CD8-positive, alpha-beta memory T cell (primary cell): Measurements from ENCODE around the gene TLCD5. TPM values are rescaled to one million over a fixed set of nuclear protein-coding genes. Genes with fewer than 3 reads are reported as not detected.

ENCODE experiments used
- CTCF ChIA-PET: fragments of 350-600 bp; sonication (Branson Sonifier 250); formaldehyde crosslinking; loops from one replicate; lab custom pipeline; 2021; ENCODE audit warnings: antibody characterized with exemption; lab: Charles Lee
- POLR2A ChIA-PET: fragments of 350-600 bp; sonication (Branson Sonifier 250); formaldehyde crosslinking; loops from one replicate; lab custom pipeline; 2021; ENCODE audit warnings: antibody characterized with exemption; lab: Charles Lee
- DNase-seq, 5 donors: peaks; one replicate each; pipeline versions ENCODE4 v3.0.0 to v3.0.0-alpha.2; 2020 to 2022; ENCODE audit warnings: mixed read lengths in 1 of 5
- H3K27ac ChIP-seq: one replicate; pipeline ENCODE4 v1.7.0; 2013; ENCODE audit warnings: low read depth, mild to moderate bottlenecking, low read length, moderate library complexity
- H3K27me3 ChIP-seq: 2 replicates; pipeline ENCODE4 v1.7.0; 2013; ENCODE audit warnings: low read length, mild to moderate bottlenecking; ENCODE audit not compliant: insufficient read depth, poor library complexity, severe bottlenecking
- H3K36me3 ChIP-seq: 2 replicates; pipeline ENCODE4 v1.7.0; 2013; ENCODE audit warnings: mild to moderate bottlenecking, low read length, moderate library complexity; ENCODE audit not compliant: insufficient read depth
- H3K4me1 ChIP-seq: 2 replicates; pipeline ENCODE4 v1.7.0; 2013; ENCODE audit warnings: mild to moderate bottlenecking, low read length, moderate library complexity; ENCODE audit not compliant: insufficient read depth
- H3K4me3 ChIP-seq: 2 replicates; pipeline ENCODE4 v1.7.0; 2013; ENCODE audit warnings: mild to moderate bottlenecking, low read length
- H3K9me3 ChIP-seq: 2 replicates; pipeline ENCODE4 v1.7.0; 2013; ENCODE audit warnings: mild to moderate bottlenecking, low read length
- H3K27ac Mint-ChIP-seq, 8 donors: one replicate each; pipeline ENCODE4 v1.8.0; 2020 to 2021; ENCODE audit warnings: mixed read lengths in 8 of 8, mild to moderate bottlenecking in 6 of 8, inconsistent platforms in 3 of 8, moderate library complexity in 3 of 8
- H3K27me3 Mint-ChIP-seq, 2 donors: one replicate each; pipeline ENCODE4 v1.8.0; 2020 to 2021; ENCODE audit warnings: mixed read lengths in 2 of 2, mild to moderate bottlenecking in 1 of 2, moderate library complexity in 1 of 2
- H3K36me3 Mint-ChIP-seq, 3 donors: one replicate each; pipeline ENCODE4 v1.8.0; 2020 to 2021; ENCODE audit warnings: mixed read lengths in 3 of 3, inconsistent platforms in 1 of 3, mild to moderate bottlenecking in 1 of 3
- H3K4me1 Mint-ChIP-seq, 3 donors: one replicate each; pipeline ENCODE4 v1.8.0; 2020 to 2021; ENCODE audit warnings: mixed read lengths in 3 of 3, inconsistent platforms in 1 of 3, mild to moderate bottlenecking in 1 of 3
- H3K4me3 Mint-ChIP-seq, 7 donors: one replicate each; pipeline ENCODE4 v1.8.0; 2020 to 2021; ENCODE audit warnings: mixed read lengths in 7 of 7, mild to moderate bottlenecking in 6 of 7, moderate library complexity in 4 of 7, inconsistent platforms in 2 of 7
- H3K9me3 Mint-ChIP-seq, 5 donors: one replicate each; pipeline ENCODE4 v1.8.0; 2020 to 2022; ENCODE audit warnings: mixed read lengths in 5 of 5, mild to moderate bottlenecking in 3 of 5, moderate library complexity in 2 of 5, inconsistent platforms in 1 of 5
- polyA plus RNA-seq: library from polyadenylated mRNA; unstranded; fragments of 300-500 nt; fragmentation: Illumina TruSeq; gene quantifications from one replicate; pipeline ENCODE4 v1.2.3, GENCODE V29; 2021
- total RNA-seq, 2 experiments: library from RNA; stranded (reverse); gene quantifications; one replicate each; pipeline ENCODE4 v1.2.3, GENCODE V29; 2021

TLCD5 gene
- total and polyA plus RNA-seq, 3 experiments from 2014 or later, result 0.16 to 1.7 (median 1.5) TPM

GRCh38 chr11:120303004-120303637, 22.0 kb upstream of the TLCD5 start:
- Histone ChIP-seq H3K4me1 (no peaks in the 10 kb centered on the region), H3K9me3 (no peaks in the 10 kb centered on the region), H3K27me3 (peaks cover 4% of the 10 kb centered on the region), H3K4me3 (no peak overlapping the region), H3K27ac (no peak overlapping the region), H3K36me3 (no peaks in the 10 kb centered on the region)
- Mint-ChIP-seq H3K9me3 (no peaks in the 10 kb centered on the region), H3K4me3 (no peak overlapping the region), H3K27me3 (peaks cover 13 to 50% of the 10 kb centered on the region in 2 donors), H3K36me3 (no peaks in the 10 kb centered on the region), H3K27ac (no peak overlapping the region), H3K4me1 (no peaks in the 10 kb centered on the region)
- ChIA-PET CTCF (interaction anchor here (0.8 to 3.5 kb wide), 16 partner anchors 9 to 382 kb away, joined by 3 to 39 read pairs (median 4); no protein-coding TSS in a partner anchor), POLR2A (no interaction called here)
- peak; percentile 24 to 61 (median 36) for DNase-seq

- Mint-ChIP-seq H3K36me3 (no peaks in the 10 kb centered on the region), H3K4me3 (no peak overlapping the region), H3K9me3 (no peaks in the 10 kb centered on the region), H3K27me3 (peaks cover 6 to 42% of the 10 kb centered on the region in 2 donors), H3K4me1 (no peaks in the 10 kb centered on the region), H3K27ac (no peak overlapping the region)
- no peaks in the 10 kb centered on the region for H3K9me3 ChIP-seq
- no peak for DNase-seq
- H3K36me3 ChIP-seq, result no peaks in the 10 kb centered on the region
- H3K27me3 ChIP-seq, result peaks cover 4% of the 10 kb centered on the region
- H3K4me3 ChIP-seq, result no peak overlapping the region
- ChIA-PET POLR2A (no interaction called here), CTCF (interaction anchor here (1.0 to 3.5 kb wide), 3 partner anchors 13 to 70 kb away, joined by 3 to 39 read pairs (median 9); no protein-coding TSS in a partner anchor)
- no peak overlapping the region for H3K27ac ChIP-seq
- H3K4me1 ChIP-seq, result no peaks in the 10 kb centered on the region
Observed at GRCh38 chr11:120304526-120304925, 20.6 kb upstream of the TLCD5 start.

GRCh38 chr11:120305286-120305685, 19.8 kb upstream of the TLCD5 start:
- peaks cover 6 to 37% of the 10 kb centered on the region in 2 donors for H3K27me3 Mint-ChIP-seq

GRCh38 chr11:120306519-120307242, 18.4 kb upstream of the TLCD5 start:
- H3K27me3 Mint-ChIP-seq, result peaks cover 6 to 32% of the 10 kb centered on the region in 2 donors
- Histone ChIP-seq H3K9me3 (no peaks in the 10 kb centered on the region), H3K27me3 (peaks cover 4% of the 10 kb centered on the region), H3K36me3 (no peaks in the 10 kb centered on the region), H3K4me3 (no peak overlapping the region), H3K4me1 (no peaks in the 10 kb centered on the region), H3K27ac (no peak overlapping the region)
- DNase-seq, result no peak
- H3K4me1 Mint-ChIP-seq, result no peaks in the 10 kb centered on the region
- H3K9me3 Mint-ChIP-seq, result no peaks in the 10 kb centered on the region
- no peaks in the 10 kb centered on the region for H3K36me3 Mint-ChIP-seq
- POLR2A ChIA-PET, result no interaction called here
- CTCF ChIA-PET, result no interaction called here
- H3K27ac Mint-ChIP-seq, result no peak overlapping the region
- no peak overlapping the region for H3K4me3 Mint-ChIP-seq

More at GRCh38 chr11:120305286-120305685, 19.8 kb upstream of the TLCD5 start:
- Mint-ChIP-seq H3K36me3 (no peaks in the 10 kb centered on the region), H3K9me3 (no peaks in the 10 kb centered on the region), H3K4me1 (no peaks in the 10 kb centered on the region), H3K4me3 (no peak overlapping the region), H3K27ac (no peak overlapping the region)
- H3K9me3 ChIP-seq, result no peaks in the 10 kb centered on the region
- no peak overlapping the region for H3K4me3 ChIP-seq
- peaks cover 4% of the 10 kb centered on the region for H3K27me3 ChIP-seq
- H3K27ac ChIP-seq, result no peak overlapping the region
- no peaks in the 10 kb centered on the region for H3K4me1 ChIP-seq
- no peaks in the 10 kb centered on the region for H3K36me3 ChIP-seq
- ChIA-PET CTCF (interaction anchor here (1.0 to 3.5 kb wide), 2 partner anchors 37 to 71 kb away, joined by 3 to 39 read pairs; no protein-coding TSS in a partner anchor), POLR2A (no interaction called here)
- DNase-seq, result no peak

- Histone ChIP-seq H3K27me3 (peaks cover 4% of the 10 kb centered on the region), H3K4me3 (no peak overlapping the region), H3K36me3 (no peaks in the 10 kb centered on the region), H3K4me1 (no peaks in the 10 kb centered on the region), H3K9me3 (no peaks in the 10 kb centered on the region), H3K27ac (no peak overlapping the region)
- Mint-ChIP-seq H3K4me1 (no peaks in the 10 kb centered on the region), H3K9me3 (no peaks in the 10 kb centered on the region), H3K27ac (no peak overlapping the region), H3K36me3 (no peaks in the 10 kb centered on the region), H3K4me3 (no peak overlapping the region), H3K27me3 (peaks cover 6 to 29% of the 10 kb centered on the region in 2 donors)
- ChIA-PET CTCF (no interaction called here), POLR2A (no interaction called here)
- no peak for DNase-seq
Observed at GRCh38 chr11:120307476-120307875, 17.6 kb upstream of the TLCD5 start.

GRCh38 chr11:120308081-120308480, 17.0 kb upstream of the TLCD5 start:
- H3K4me3 Mint-ChIP-seq, result no peak overlapping the region
- Histone ChIP-seq H3K4me1 (no peaks in the 10 kb centered on the region), H3K27me3 (peaks cover 4% of the 10 kb centered on the region), H3K36me3 (no peaks in the 10 kb centered on the region), H3K27ac (no peak overlapping the region), H3K4me3 (no peak overlapping the region), H3K9me3 (no peaks in the 10 kb centered on the region)
- DNase-seq, result no peak
- no peaks in the 10 kb centered on the region for H3K9me3 Mint-ChIP-seq
- ChIA-PET CTCF (no interaction called here), POLR2A (no interaction called here)
- H3K4me1 Mint-ChIP-seq, result no peaks in the 10 kb centered on the region
- no peak overlapping the region for H3K27ac Mint-ChIP-seq
- H3K27me3 Mint-ChIP-seq, result peaks cover 5 to 33% of the 10 kb centered on the region in 2 donors
- no peaks in the 10 kb centered on the region for H3K36me3 Mint-ChIP-seq

- Mint-ChIP-seq H3K4me1 (no peaks in the 10 kb centered on the region), H3K27me3 (peaks cover 3 to 21% of the 10 kb centered on the region in 2 donors), H3K36me3 (no peaks in the 10 kb centered on the region), H3K27ac (no peak overlapping the region), H3K4me3 (no peak overlapping the region), H3K9me3 (no peaks in the 10 kb centered on the region)
- H3K27me3 ChIP-seq, result peaks cover under 1% of the 10 kb centered on the region
- no peak for DNase-seq
- H3K4me1 ChIP-seq, result no peaks in the 10 kb centered on the region
- H3K4me3 ChIP-seq, result no peak overlapping the region
- H3K27ac ChIP-seq, result no peak overlapping the region
- no peaks in the 10 kb centered on the region for H3K36me3 ChIP-seq
- ChIA-PET POLR2A (no interaction called here), CTCF (interaction anchor here (1.1 kb wide), 1 partner anchor 22 kb away, joined by 3 read pairs; no protein-coding TSS in a partner anchor)
- no peaks in the 10 kb centered on the region for H3K9me3 ChIP-seq
Observed at GRCh38 chr11:120310870-120311269, 14.2 kb upstream of the TLCD5 start.

GRCh38 chr11:120314861-120315260, 10.2 kb upstream of the TLCD5 start:
- Mint-ChIP-seq H3K9me3 (no peaks in the 10 kb centered on the region), H3K27me3 (peaks cover 7 to 21% of the 10 kb centered on the region in 2 donors), H3K4me1 (no peaks in the 10 kb centered on the region), H3K36me3 (no peaks in the 10 kb centered on the region), H3K4me3 (no peak overlapping the region), H3K27ac (no peak overlapping the region)
- H3K27ac ChIP-seq, result no peak overlapping the region
- H3K4me3 ChIP-seq, result no peak overlapping the region
- H3K4me1 ChIP-seq, result no peaks in the 10 kb centered on the region
- POLR2A ChIA-PET, result no interaction called here
- no peaks in the 10 kb centered on the region for H3K27me3 ChIP-seq
- CTCF ChIA-PET, result interaction anchor here (1.2 to 1.9 kb wide), 2 partner anchors 10 to 12 kb away, joined by 3 to 5 read pairs; partner anchors contain the start of gene TLCD5
- no peak for DNase-seq
- no peaks in the 10 kb centered on the region for H3K9me3 ChIP-seq
- no peaks in the 10 kb centered on the region for H3K36me3 ChIP-seq
